Upper lobe of left lung (tissue), 4 donors: ENCODE results near the gene C5orf24.

Source experiments
- CTCF ChIP-seq, 6 experiments: fragments of 450-650 bp in 4 of 6; fragments of 200-600 bp in 2 of 6; sonication (generic) in 2 of 6; IDR thresholded peaks; one replicate each; pipeline ENCODE4 v1.5.1; 2016 to 2019; ENCODE audit warnings: antibody characterized with exemption in 6 of 6
- POLR2A ChIP-seq, 4 donors: fragments of 450-650 bp; IDR thresholded peaks; one replicate each; pipeline ENCODE4 v1.5.1; 2016 to 2017; ENCODE audit warnings: antibody characterized with exemption in 4 of 4, mild to moderate bottlenecking in 2 of 4
- POLR2AphosphoS5 ChIP-seq, 2 donors: sonication (generic); formaldehyde crosslinking; IDR thresholded peaks; one replicate each; pipeline ENCODE4 v1.5.1; 2017; ENCODE audit warnings: antibody characterized with exemption in 2 of 2

GRCh38 chr5:134878403-134878802, 32.6 kb downstream of the C5orf24 start:
- no peak for TF ChIP-seq CTCF (IDR thresholded peaks at IDR 0.05)
- no peak for TF ChIP-seq POLR2A (IDR thresholded peaks at IDR 0.05)
- no peak for TF ChIP-seq POLR2AphosphoS5 (IDR thresholded peaks at IDR 0.05)
